HCT116 (cell line): ENCODE data around the gene MKI67. TPM values are rescaled to one million over a fixed set of nuclear protein-coding genes. Genes with fewer than 3 reads are reported as not detected.
"Not testable (repeated sequence)": the region's sequence is repeated elsewhere in the genome, so short reads cannot be mapped to it uniquely, and the experiment has no call there.

Experiments used
- ATAC-seq: fragments of 200-7000 bp; cut with Tn5 transposase; 2 replicates; pipeline ENCODE4 v1.9.1; 2020; ENCODE audit warnings: mild to moderate bottlenecking, moderate library complexity
- BruUV-seq: library from RNA; stranded (reverse); fragments of 400-500 nt; replicated peaks from 2 replicates; lab custom pipeline; 2021; lab: Mats Ljungman, UMichigan
- CTCF ChIA-PET: fragments of 300-600 bp; sonication (Branson Sonifier 250); formaldehyde crosslinking; loops from one replicate; lab custom pipeline; 2021; ENCODE audit warnings: antibody characterized with exemption; lab: Charles Lee
- POLR2A ChIA-PET: fragments of 300-600, 350-600 bp; sonication (Branson Sonifier 250); formaldehyde crosslinking; loops from one replicate; lab custom pipeline; 2021; ENCODE audit warnings: antibody characterized with exemption; lab: Charles Lee
- RAD21 ChIA-PET, 2 experiments: fragments of 300-600 bp; sonication (Branson Sonifier 250); formaldehyde crosslinking; loops; one replicate each; lab custom pipeline; 2023; ENCODE audit warnings: low total read pairs in 2 of 2; ENCODE audit not compliant: uncharacterized antibody in 2 of 2, unreplicated experiment in 2 of 2, low non-redundant PET in 1 of 2; lab: Charles Lee
- DNase-seq: peaks from one replicate; pipeline ENCODE4 v3.0.0-alpha.2; 2010; ENCODE audit warnings: low read depth, low spot score
- H2AFZ ChIP-seq: fragments of 200-600 bp; shearing (Covaris generic), sonication (generic); 2 replicates; pipeline ENCODE4 v1.6.1; 2017; ENCODE audit warnings: low read depth, mixed run types, mixed read lengths, antibody characterized with exemption, low read length; ENCODE audit not compliant: poor library complexity, severe bottlenecking
- H3K27ac ChIP-seq: 2 replicates; pipeline ENCODE4 v1.5.1; 2012; ENCODE audit warnings: low read depth, low read length
- H3K27me3 ChIP-seq: fragments of 200-600 bp; sonication (generic); 2 replicates; pipeline ENCODE4 v1.6.1; 2016; ENCODE audit warnings: mixed run types, low read length, mixed read lengths; ENCODE audit not compliant: insufficient read depth
- H3K36me3 ChIP-seq, 2 experiments: fragments of 200-500 bp in 1 of 2; fragments of 200-600 bp in 1 of 2; sonication (Bioruptor generic) in 1 of 2; sonication (generic) in 1 of 2; 2 replicates each; pipeline versions ENCODE4 v1.5.1 to v1.6.1; 2014 to 2016; ENCODE audit warnings: low read length in 2 of 2, inconsistent platforms in 1 of 2, mixed read lengths in 1 of 2, mixed run types in 1 of 2; ENCODE audit not compliant: insufficient read depth in 2 of 2, control insufficient read depth in 1 of 2
- H3K4me1 ChIP-seq, 2 experiments: fragments of 200-600 bp in 1 of 2; sonication (generic) in 1 of 2; 2 replicates each; pipeline versions ENCODE4 v1.5.1 to v1.6.1; 2012 to 2017; ENCODE audit warnings: low read length in 2 of 2, inconsistent platforms in 1 of 2, mild to moderate bottlenecking in 1 of 2, mixed read lengths in 1 of 2, mixed run types in 1 of 2, moderate library complexity in 1 of 2; ENCODE audit not compliant: insufficient read depth in 2 of 2, control insufficient read depth in 1 of 2
- H3K4me2 ChIP-seq: fragments of 200-600 bp; sonication (generic); 2 replicates; pipeline ENCODE4 v1.6.1; 2017; ENCODE audit warnings: mixed run types, low read length, mixed read lengths
- H3K4me3 ChIP-seq, 2 experiments: fragments of 200-600 bp in 1 of 2; sonication (generic) in 1 of 2; replicated peaks in 1 of 2; 2 replicates each; pipeline ENCODE4 v1.5.1; 2011 to 2016; ENCODE audit warnings: low read length in 2 of 2, control low read depth in 1 of 2, low read depth in 1 of 2, mild to moderate bottlenecking in 1 of 2, mixed read lengths in 1 of 2, mixed run types in 1 of 2
- H3K79me2 ChIP-seq: fragments of 200-600 bp; sonication (generic); 2 replicates; pipeline ENCODE4 v1.6.1; 2017; ENCODE audit warnings: mild to moderate bottlenecking, mixed run types, low read length, moderate library complexity, mixed read lengths; ENCODE audit not compliant: insufficient read depth
- H3K9ac ChIP-seq: fragments of 200-600 bp; sonication (generic); 2 replicates; pipeline ENCODE4 v1.6.1; 2016; ENCODE audit warnings: low read length, mixed read lengths
- H3K9me2 ChIP-seq: fragments of 200-600 bp; sonication (generic), shearing (Covaris generic); 2 replicates; pipeline ENCODE4 v1.6.1; 2017; ENCODE audit warnings: mixed run types, mild to moderate bottlenecking, moderate library complexity; ENCODE audit not compliant: insufficient read depth
- H3K9me3 ChIP-seq, 2 experiments: fragments of 200-500 bp in 1 of 2; fragments of 200-600 bp in 1 of 2; sonication (Bioruptor generic) in 1 of 2; sonication (generic) in 1 of 2; 2 replicates each; pipeline ENCODE4 v1.6.1; 2014 to 2017; ENCODE audit warnings: low read length in 2 of 2, mixed read lengths in 2 of 2, inconsistent platforms in 1 of 2, low read depth in 1 of 2, mild to moderate bottlenecking in 1 of 2, mixed run types in 1 of 2, moderate library complexity in 1 of 2; ENCODE audit not compliant: control insufficient read depth in 1 of 2, insufficient read depth in 1 of 2
- H4K20me1 ChIP-seq: fragments of 200-600 bp; sonication (generic), shearing (Covaris generic); 2 replicates; pipeline ENCODE4 v1.6.1; 2017; ENCODE audit warnings: mixed run types, mild to moderate bottlenecking, moderate library complexity; ENCODE audit not compliant: insufficient read depth
- CBX3 ChIP-seq: IDR thresholded peaks from 2 replicates; pipeline ENCODE4 v1.6.1; 2012; ENCODE audit warnings: low read depth
- CTCF ChIP-seq, 3 experiments: fragments of 200-600 bp in 1 of 3; sonication (generic) in 1 of 3; IDR thresholded peaks in 2 of 3; conservative IDR thresholded peaks in 1 of 3; 2 replicates each; pipeline ENCODE4 v1.5.1; 2012 to 2017; ENCODE audit warnings: low read depth in 2 of 3, low read length in 2 of 3, antibody characterized with exemption in 1 of 3, borderline replicate concordance in 1 of 3, control low read depth in 1 of 3, mild to moderate bottlenecking in 1 of 3, mixed read lengths in 1 of 3, mixed run types in 1 of 3, moderate library complexity in 1 of 3; ENCODE audit not compliant: insufficient read depth in 1 of 3
- EGR1 ChIP-seq: IDR thresholded peaks from 2 replicates; pipeline ENCODE4 v1.6.1; 2012; ENCODE audit warnings: low read depth
- ELF1 ChIP-seq: IDR thresholded peaks from 2 replicates; pipeline ENCODE4 v1.6.1; 2012; ENCODE audit warnings: low read depth, borderline replicate concordance
- EZH2phosphoT487 ChIP-seq: fragments of 200-600 bp; IDR thresholded peaks from 2 replicates; pipeline ENCODE4 v1.6.1; 2018; ENCODE audit warnings: antibody characterized with exemption, borderline replicate concordance
- FOSL1 ChIP-seq: IDR thresholded peaks from 2 replicates; pipeline ENCODE4 v1.6.1; 2012; ENCODE audit warnings: low read depth
- POLR2A ChIP-seq: IDR thresholded peaks from 2 replicates; pipeline ENCODE4 v1.7.0; 2011; ENCODE audit warnings: borderline replicate concordance; ENCODE audit not compliant: insufficient read depth, insufficient read length; ENCODE audit errors: extremely low read depth
- RAD21 ChIP-seq: IDR thresholded peaks from 2 replicates; pipeline ENCODE4 v1.6.1; 2012; ENCODE audit warnings: low read depth, mild to moderate bottlenecking
- REST ChIP-seq: IDR thresholded peaks from 2 replicates; pipeline ENCODE4 v1.6.1; 2012; ENCODE audit warnings: low read depth
- YY1 ChIP-seq: IDR thresholded peaks from 2 replicates; pipeline ENCODE4 v1.6.1; 2011; ENCODE audit warnings: low read length, low read depth, moderate library complexity, mild to moderate bottlenecking; ENCODE audit not compliant: insufficient replicate concordance; ENCODE audit errors: extremely low read depth
- ZBTB33 ChIP-seq: IDR thresholded peaks from 2 replicates; pipeline ENCODE4 v1.6.1; 2011; ENCODE audit warnings: mild to moderate bottlenecking, low read length, moderate library complexity; ENCODE audit not compliant: insufficient replicate concordance; ENCODE audit errors: extremely low read depth
- ZFX ChIP-seq: fragments of 450-650 bp; IDR thresholded peaks from 2 replicates; pipeline ENCODE4 v1.6.1; 2017
- intact Hi-C: fragments of 100-400 bp; cut with micrococcal nuclease; formaldehyde crosslinking; loops from 2 replicates; pipeline ENCODE4 v1.10.0; 2022
- total RNA-seq: library from RNA; stranded (reverse); gene quantifications from one replicate; pipeline ENCODE4 v1.2.1, GENCODE V29; 2021; ENCODE audit not compliant: unreplicated experiment

MKI67 gene
- total RNA-seq, 1 experiment from 2014 or later = 202 TPM

- H3K79me2 ChIP-seq, H4K20me1 ChIP-seq, DNase-seq, H3K4me2 ChIP-seq, H2AFZ ChIP-seq, RAD21 ChIA-PET, H3K36me3 ChIP-seq, ATAC-seq, POLR2A ChIA-PET, H3K4me1 ChIP-seq, H3K9me2 ChIP-seq, H3K4me3 ChIP-seq, intact Hi-C loops, H3K27ac ChIP-seq, H3K9ac ChIP-seq, H3K9me3 ChIP-seq, BruUV-seq: not testable (repeated sequence)
- 0 out of 2 replicates have a peak, but pooled peaks cover 13% of the 10 kb centered on the region for H3K27me3 ChIP-seq
- CTCF ChIA-PET = interaction anchor here (1.2 to 2.0 kb wide), 2 partner anchors 11 to 16 kb away, joined by 3 to 6 read pairs; no protein-coding TSS in a partner anchor
These were observed 40.9 kb upstream of the MKI67 start for GRCh38 chr10:128167123-128167522.

GRCh38 chr10:128166151-128166550 lies 39.9 kb upstream of the MKI67 start:
- no peaks in the 10 kb centered on the region for H3K36me3 ChIP-seq
- no TSS peak for BruUV-seq
- H3K79me2 ChIP-seq = no peaks in the 10 kb centered on the region
- no peaks in the 10 kb centered on the region for H3K9me2 ChIP-seq
- TF ChIP-seq CTCF (IDR thresholded peaks at IDR 0.05 in 2 of 3, conservative IDR thresholded peaks at IDR 0.05 in 1 of 3; ENCODE audit: borderline replicate concordance in 1 of 3, insufficient read depth in 1 of 3, low read depth in 2 of 3, low read length in 2 of 3) (no peak), ZBTB33 (no peak), POLR2A (no peak), YY1 (no peak), ELF1 (no peak), RAD21 (no peak), ZFX (no peak), CBX3 (no peak), REST (no peak), EGR1 (no peak), FOSL1 (no peak), EZH2phosphoT487 (no peak)
- no peak overlapping the region for H3K4me3 ChIP-seq
- H3K4me2 ChIP-seq = no peak overlapping the region
- intact Hi-C loops = no loop called here
- H3K9ac ChIP-seq = no peak overlapping the region
- no peaks in the 10 kb centered on the region for H3K4me1 ChIP-seq
- H2AFZ ChIP-seq = no peak overlapping the region
- RAD21 ChIA-PET = no interaction called here
- no peak overlapping the region for H3K27ac ChIP-seq
- no peak for DNase-seq
- 0 out of 2 replicates have a peak, but pooled peaks cover 13% of the 10 kb centered on the region for H3K27me3 ChIP-seq
- ATAC-seq = no peak
- no peaks in the 10 kb centered on the region for H4K20me1 ChIP-seq
- POLR2A ChIA-PET = no interaction called here
- CTCF ChIA-PET = interaction anchor here (1.2 to 2.0 kb wide), 2 partner anchors 12 to 16 kb away, joined by 3 to 6 read pairs; no protein-coding TSS in a partner anchor
- H3K9me3 ChIP-seq = no peaks in the 10 kb centered on the region
